HG03025 (cell line): ENCODE measurements around the gene FAM163A.

Source experiments
- ATAC-seq: cut with Tn5 transposase; IDR thresholded peaks from one replicate; pipeline ENCODE4 v1.9.1; 2021; ENCODE audit warnings: mild to moderate bottlenecking, moderate library complexity; ENCODE audit not compliant: unreplicated experiment, low FRiP score

The FAM163A gene

DNA sequence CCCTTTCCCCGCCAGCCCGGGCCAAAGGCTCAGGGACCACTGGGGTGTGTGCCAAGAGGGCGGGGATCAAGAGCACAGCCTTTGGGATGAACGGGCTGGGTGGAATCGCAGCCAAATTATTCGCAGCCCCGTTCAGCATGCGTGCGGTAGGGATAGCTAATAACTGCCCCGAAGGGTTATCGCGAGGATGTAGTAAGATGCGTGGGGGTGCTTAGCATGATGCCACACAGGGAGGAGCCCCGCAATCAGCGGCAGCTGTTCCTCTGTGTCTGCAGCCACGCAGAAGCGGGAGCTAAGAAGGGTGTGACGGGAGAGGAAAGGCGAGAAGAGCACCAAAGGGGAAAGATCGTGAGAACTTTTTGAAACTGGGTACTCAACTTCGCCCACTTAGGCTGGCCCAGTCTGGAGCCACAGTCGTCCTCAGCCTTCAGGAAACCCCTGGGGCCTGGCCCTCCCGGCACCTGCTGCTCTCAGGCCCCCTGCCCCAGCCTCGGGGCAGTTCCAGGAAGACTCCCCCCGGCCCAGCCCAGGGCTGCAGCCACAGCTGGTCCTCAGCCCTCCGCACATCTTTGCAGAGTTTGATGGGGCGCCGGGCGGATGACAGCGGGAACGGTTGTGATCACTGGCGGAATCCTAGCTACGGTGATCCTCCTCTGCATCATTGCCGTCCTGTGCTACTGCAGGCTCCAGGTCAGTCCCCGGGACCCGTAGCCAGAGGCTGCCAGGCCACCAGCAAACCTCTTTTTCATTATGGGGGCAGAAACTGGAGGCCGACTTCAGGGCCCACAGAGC, 69.6 kb downstream of the FAM163A start:
- no peak for ATAC-seq

DNA sequence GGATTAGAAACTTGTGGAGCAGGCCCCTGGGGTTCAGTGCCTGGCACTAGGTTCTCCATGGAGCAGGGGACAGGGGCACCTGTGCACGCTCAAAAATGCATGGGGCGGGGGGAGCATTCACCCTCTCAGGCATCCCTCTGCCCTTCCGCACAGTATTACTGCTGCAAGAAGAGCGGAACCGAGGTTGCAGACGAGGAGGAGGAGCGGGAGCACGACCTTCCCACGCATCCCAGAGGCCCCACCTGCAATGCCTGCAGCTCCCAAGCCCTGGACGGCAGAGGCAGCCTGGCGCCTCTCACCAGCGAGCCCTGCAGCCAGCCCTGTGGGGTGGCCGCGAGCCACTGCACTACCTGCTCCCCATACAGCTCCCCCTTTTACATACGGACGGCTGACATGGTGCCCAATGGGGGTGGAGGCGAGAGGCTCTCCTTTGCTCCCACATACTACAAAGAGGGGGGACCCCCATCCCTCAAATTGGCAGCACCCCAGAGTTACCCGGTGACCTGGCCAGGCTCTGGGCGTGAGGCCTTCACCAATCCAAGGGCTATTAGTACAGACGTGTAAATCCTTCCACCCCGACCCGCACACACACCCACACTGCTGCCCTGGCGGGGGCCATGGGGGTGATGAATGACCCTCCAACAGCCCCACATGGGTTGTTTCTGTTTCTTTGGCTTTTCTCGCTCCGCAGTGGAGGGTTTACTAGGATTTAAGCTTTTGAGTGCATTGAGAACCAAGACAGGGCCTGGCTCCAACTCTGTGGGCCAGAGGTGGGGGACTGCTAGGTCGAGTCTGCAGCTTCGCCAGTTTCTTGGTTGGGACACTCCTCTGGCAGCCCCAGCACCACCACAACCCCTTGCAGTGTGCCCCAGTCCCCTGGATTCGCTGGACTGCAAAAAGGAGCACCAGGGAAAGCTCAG, 70.8 kb downstream of the FAM163A start:
- ATAC-seq, result no peak

GRCh38 chr1:179814546-179814838, 71.4 kb downstream of the FAM163A start:
- peak; percentile 29 for ATAC-seq

- no peak for ATAC-seq
These were observed 72.5 kb downstream of the FAM163A start for GRCh38 chr1:179815641-179816040.

DNA sequence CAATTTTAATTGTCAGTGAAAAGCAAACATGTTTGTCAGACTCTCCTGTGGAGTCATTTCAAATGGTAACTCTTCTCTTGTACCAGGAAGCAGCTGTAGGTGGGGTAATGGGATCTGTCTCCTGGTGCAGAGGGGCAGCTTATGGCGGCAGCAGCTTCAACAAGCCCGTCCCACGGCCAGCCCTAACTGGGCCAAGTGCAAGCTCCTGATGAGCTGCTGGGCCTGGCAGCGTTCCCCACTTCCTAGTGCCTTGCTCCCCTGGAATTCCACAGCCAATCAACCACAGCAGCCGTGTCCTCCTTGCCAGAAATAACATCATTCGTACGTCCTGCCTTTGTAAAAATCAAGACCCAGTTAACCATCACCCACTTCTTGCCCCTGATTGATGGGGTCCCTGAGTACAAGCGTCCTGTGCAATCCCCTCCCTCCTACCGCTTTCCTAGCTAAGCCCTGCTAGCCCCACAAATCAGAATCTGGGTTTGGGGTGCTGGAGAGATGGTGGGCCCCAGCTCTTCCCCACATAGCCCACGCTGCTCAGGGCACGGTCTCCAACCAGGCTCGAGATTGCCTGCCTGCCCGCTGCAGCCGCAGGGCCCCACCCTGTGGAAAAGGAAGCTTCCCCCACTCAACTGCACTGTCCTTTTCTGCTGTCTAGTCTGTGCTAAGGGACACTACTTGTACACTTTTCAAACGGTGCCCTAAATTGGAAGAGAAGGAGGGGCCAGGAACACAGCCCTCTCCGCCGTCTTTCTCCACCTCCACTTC, 73.3 kb downstream of the FAM163A start:
- no peak for ATAC-seq

- no peak for ATAC-seq
These were observed 74.0 kb downstream of the FAM163A start for GRCh38 chr1:179817056-179817455.

GRCh38 chr1:179817789-179818188, 74.7 kb downstream of the FAM163A start:
- ATAC-seq, result no peak

GRCh38 chr1:179818260-179818659, 75.2 kb downstream of the FAM163A start:
- no peak for ATAC-seq

DNA sequence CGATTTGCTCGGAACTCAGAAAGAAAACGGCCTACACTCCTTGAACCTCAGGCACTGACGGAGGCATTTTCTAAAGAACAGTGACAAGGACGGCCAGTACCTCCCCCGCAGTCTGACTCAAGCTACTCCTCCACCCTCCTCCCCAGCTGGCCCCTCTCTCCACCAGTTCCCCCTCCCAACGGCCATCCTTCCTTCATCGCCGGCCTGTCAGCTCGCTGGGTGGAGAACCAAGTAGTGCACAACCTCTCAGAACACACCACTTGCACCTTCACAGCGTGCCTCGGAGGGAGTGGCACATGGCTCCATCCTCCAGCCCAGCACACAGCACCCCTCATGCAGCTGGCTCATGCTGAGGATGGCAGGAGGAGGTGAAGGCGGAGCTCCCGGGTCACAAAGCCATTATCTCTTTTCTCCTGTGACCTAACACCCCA, 75.7 kb downstream of the FAM163A start:
- no peak for ATAC-seq

DNA sequence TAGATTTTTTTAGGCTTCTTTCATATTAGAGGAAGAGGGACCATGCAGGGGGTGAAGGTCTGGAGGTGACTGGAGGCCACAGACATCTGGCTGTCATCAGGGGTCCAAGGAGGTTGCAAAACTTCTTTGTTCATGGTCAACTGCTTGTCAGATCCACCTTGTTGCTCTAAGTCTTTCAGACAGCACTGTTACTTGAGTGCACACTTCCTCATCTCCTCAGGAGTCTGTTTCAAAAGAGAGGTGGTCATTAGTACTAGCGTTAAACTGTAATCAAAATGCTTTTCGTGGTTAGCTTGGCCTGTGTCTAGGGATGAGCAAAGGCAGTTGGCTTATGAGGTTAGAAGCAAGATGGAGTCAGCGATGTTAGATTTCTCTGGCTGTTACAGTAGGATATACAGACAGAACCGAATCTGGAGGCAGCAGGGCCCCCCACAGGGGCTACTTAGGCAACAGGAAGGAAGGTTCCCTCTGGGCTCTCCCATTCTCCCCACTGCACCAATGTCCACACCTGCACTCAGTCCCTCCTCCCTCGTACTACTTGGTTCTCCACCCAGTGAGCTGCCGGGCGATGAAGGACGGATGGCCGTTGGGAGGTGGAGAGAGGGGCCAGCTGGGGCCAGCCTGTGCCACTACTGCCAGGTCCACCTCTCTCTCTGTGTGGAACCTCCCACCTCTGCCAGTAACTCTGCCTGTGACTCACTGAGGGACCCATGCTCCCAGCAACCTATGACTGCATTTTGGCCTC, 77.3 kb downstream of the FAM163A start:
- ATAC-seq, result no peak

DNA sequence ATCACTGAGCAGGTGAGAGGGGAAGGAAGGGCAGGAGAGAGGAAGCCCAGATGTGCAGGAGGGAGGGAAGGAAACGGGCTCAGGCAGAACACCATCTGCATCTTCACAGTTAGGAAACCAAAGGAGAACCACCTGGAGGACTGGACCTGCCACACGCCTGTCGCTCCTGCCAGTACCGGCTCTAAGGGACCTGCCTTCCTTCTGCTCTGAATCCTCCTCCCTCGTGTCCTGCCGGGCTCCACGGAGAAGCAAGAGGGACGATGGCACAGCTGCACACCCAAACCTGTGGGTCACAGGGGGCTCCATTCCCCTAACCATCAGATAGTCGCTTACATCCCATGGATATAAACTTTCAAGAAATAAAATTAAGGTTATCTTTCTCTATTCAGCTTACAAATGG, 78.4 kb downstream of the FAM163A start:
- no peak for ATAC-seq

DNA sequence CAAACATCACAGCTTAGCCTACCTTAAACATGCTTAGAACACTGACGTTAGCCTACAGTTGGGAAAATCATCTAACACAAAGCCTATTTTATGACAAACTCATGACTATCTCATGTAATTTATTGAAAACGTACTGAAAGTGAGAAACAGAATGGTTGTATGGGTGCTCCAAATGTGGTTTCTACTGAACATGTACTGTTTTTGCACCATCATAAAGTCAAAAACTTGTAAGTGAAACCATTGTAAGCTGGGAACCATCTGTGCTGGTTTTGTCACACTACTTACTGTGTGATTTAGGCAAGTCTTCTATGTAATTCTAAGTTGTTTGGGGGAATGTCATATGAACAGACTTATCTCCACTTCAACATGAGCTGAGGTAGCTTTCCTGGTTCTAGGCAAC, 79.0 kb downstream of the FAM163A start:
- ATAC-seq, result no peak

- no peak for ATAC-seq
These were observed 80.6 kb downstream of the FAM163A start for GRCh38 chr1:179823693-179824092.

DNA sequence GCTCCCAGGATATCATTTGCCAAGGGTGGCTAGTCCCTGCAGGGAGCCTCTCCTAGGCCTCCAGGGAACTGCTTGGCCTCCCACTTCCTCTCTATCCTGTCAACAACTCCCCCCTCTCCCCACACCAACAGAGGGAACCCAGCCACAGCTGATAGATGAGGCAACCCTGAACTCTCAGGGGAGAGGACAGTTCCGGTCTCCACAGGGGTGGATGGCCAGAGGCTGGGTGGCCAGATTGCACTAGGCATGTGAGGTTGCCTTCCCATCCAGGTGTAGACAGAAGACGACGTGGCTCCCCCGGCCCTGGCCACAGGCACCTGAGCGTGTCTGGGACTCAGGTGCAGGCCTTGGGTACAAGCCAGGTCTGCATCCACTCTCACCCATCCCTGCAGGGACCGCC, 81.2 kb downstream of the FAM163A start:
- no peak for ATAC-seq

DNA sequence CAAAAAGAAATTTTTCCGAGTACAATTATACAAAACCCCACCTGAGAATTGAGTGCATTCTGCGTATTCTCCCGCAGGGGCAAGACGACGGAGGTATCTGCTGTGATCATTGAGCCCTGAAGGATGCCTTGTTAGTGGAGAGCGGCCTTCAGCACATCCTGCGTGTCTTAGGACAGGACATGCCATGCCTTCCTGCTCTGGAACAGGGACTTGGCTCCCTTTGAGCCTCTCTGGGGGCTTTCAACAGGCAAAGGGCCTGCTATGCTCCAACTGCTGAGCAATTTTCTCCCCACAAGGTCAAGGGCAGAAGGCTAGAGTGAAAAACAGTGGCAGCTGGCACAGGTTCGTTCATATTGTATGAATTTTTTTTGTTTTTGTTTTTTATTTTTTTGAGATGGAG, 82.1 kb downstream of the FAM163A start:
- no peak for ATAC-seq

GRCh38 chr1:179825798-179826460, 82.8 kb downstream of the FAM163A start:
- ATAC-seq, result no peak

DNA sequence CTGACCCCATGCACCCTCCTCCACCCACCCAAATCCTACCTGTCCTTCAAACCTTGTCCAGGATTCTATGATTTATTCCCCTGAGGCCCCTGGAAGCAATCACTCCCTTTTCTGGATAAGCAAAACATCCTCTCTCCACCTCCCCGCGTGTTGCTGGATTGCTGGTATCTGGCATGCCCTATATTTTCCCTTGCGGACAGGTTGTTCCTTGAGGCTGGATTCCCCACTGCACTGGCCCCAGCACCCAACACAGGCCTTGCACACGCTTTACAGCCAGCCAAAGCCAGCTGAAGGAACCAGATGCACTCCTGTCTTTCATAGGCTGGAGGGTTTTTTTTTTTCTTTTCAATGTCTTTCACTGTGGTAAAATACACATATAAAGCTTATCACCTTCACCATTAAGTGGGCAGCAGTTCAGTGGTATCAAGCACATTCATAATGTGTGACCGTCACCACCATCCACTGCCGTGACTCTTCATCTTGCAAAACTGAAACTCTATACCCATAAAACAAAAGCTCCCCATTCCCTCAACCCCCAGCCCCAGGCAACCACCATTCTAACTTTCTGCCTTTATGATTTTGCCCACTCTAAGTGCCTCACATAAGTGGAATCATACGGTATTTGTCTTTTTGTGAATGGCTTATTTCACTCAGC, 83.7 kb downstream of the FAM163A start:
- ATAC-seq, result no peak

GRCh38 chr1:179828554-179829110, 85.5 kb downstream of the FAM163A start:
- no peak for ATAC-seq

DNA sequence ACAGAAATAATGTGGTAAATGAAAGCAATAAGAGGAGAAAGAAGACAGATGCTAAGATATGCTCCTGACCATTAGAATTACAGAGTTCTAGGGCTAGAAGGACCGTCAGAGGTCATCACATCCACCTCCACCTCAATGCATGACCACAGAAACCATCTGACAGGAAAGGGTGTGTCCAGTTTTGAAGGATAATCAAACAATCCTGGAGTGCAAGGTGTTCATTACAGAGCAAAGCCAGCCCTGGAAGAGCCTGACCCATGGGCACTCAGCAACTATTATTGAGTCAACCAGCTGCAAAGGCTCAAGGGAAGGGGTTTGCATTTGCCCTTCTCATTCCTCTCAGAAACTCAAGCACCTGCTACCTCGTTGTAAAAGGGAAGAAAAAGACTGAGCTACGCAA, 88.1 kb downstream of the FAM163A start:
- no peak for ATAC-seq
